CMK (cell line): ENCODE data around the gene NUP35.

Source experiments
- DNase-seq: peaks from one replicate; pipeline ENCODE4 v3.0.0-alpha.2; 2010; ENCODE audit warnings: low read depth

NUP35 gene

GRCh38 chr2:183124222-183124956 lies at the start of gene NUP35:
NUP35 (plus strand) TSS chr2:183124443; CDS start chr2:183124458, 15 bp downstream.
- DNase-seq = peak; percentile 55

- DNase-seq = no peak
Observed at GRCh38 chr2:183078163-183078463, 46.1 kb upstream of the NUP35 start.

GRCh38 chr2:183078464-183079138 lies 45.6 kb upstream of the NUP35 start, which contains the start of gene DUSP19:
DUSP19 (plus strand) TSS chr2:183078747; CDS start chr2:183078934, 187 bp downstream.
- DNase-seq = peak; percentile 76

GRCh38 chr2:183079139-183079775 lies 45.0 kb upstream of the NUP35 start:
- DNase-seq = no peak

GRCh38 chr2:183081911-183082310 lies 42.3 kb upstream of the NUP35 start:
- no peak for DNase-seq

- no peak for DNase-seq
Observed at GRCh38 chr2:183088061-183088460, 36.2 kb upstream of the NUP35 start.

- no peak for DNase-seq
Observed at GRCh38 chr2:183089192-183089851, 34.9 kb upstream of the NUP35 start.

GRCh38 chr2:183091318-183091953 lies 32.8 kb upstream of the NUP35 start:
- no peak for DNase-seq

- no peak for DNase-seq
Observed at GRCh38 chr2:183091954-183092345, 32.3 kb upstream of the NUP35 start.

- no peak for DNase-seq
Observed at GRCh38 chr2:183093857-183094657, 30.2 kb upstream of the NUP35 start.

- DNase-seq = no peak
Observed at GRCh38 chr2:183105402-183106134, 18.7 kb upstream of the NUP35 start.

- DNase-seq = no peak
Observed at GRCh38 chr2:183112577-183112976, 11.7 kb upstream of the NUP35 start.

- DNase-seq = no peak
Observed at GRCh38 chr2:183113630-183114029, 10.6 kb upstream of the NUP35 start.

GRCh38 chr2:183117226-183117625 lies 7.0 kb upstream of the NUP35 start:
- no peak for DNase-seq

- no peak for DNase-seq
Observed at GRCh38 chr2:183123117-183123958, 905 bp upstream of the NUP35 start.

- DNase-seq = no peak
Observed at GRCh38 chr2:183123959-183124221, 353 bp upstream of the NUP35 start.

- no peak for DNase-seq
Observed at GRCh38 chr2:183124957-183125255, 663 bp downstream of the NUP35 start.

GRCh38 chr2:183125659-183126341 lies 1.6 kb downstream of the NUP35 start:
- DNase-seq = no peak

- DNase-seq = no peak
Observed at GRCh38 chr2:183126635-183127034, 2.4 kb downstream of the NUP35 start.

GRCh38 chr2:183134016-183134415 lies 9.8 kb downstream of the NUP35 start:
- DNase-seq = no peak
